GM19455 (cell line): Measurements from ENCODE around the gene TBC1D9.

Experiments used
- ATAC-seq: cut with Tn5 transposase; IDR thresholded peaks from one replicate; pipeline ENCODE4 v1.9.1; 2021; ENCODE audit not compliant: unreplicated experiment

The TBC1D9 gene

DNA sequence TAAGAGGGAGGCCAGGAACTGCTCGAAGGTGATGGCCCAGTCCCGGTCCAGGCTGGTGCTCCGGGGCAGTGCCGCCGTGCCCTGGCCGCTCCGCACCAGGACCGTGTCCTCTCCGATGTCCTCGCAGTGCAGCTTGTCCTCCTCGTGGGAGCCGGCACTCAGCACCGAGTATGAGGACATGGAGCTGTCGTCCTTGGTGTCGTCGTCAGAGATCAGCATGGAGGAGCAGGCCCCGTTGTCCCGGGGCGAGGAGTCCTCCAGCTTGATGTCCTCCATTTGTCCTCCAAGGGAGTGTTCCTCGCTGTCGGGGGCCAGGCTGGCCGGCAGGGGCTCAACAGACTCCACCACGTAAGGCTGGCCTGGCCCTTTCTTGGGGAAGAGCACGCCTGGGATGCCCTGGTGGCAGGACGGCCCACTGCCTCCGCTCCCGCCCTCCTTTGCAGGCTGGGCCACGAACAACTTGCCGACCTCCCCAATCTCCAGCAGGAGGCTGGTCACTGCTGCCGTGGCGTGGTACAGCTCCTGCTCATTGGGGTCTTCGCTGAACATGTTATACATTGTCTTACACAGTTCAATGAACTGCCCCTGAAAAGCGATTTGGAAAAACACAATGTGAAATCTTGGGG is 133.7 kb downstream of the TBC1D9 start:
- no peak for ATAC-seq

DNA sequence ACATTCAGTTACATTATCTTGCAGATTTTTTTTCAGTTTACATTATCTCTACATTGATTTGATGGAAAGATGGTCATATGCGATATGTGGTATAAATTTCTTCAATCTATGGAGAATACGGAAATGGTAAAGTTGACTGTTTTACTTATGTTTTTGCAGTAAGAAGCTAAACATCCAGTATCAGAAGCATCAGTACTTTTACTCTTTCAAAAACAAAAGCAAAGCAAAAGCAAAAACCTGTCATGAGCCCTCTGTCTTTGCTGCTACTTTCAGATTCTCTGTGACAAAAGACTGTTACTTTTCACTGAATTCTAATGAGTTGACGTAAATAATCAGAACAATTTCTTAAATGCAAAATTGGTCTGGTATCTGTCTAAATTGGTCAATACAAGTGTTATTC is 135.0 kb downstream of the TBC1D9 start:
- ATAC-seq = no peak

DNA sequence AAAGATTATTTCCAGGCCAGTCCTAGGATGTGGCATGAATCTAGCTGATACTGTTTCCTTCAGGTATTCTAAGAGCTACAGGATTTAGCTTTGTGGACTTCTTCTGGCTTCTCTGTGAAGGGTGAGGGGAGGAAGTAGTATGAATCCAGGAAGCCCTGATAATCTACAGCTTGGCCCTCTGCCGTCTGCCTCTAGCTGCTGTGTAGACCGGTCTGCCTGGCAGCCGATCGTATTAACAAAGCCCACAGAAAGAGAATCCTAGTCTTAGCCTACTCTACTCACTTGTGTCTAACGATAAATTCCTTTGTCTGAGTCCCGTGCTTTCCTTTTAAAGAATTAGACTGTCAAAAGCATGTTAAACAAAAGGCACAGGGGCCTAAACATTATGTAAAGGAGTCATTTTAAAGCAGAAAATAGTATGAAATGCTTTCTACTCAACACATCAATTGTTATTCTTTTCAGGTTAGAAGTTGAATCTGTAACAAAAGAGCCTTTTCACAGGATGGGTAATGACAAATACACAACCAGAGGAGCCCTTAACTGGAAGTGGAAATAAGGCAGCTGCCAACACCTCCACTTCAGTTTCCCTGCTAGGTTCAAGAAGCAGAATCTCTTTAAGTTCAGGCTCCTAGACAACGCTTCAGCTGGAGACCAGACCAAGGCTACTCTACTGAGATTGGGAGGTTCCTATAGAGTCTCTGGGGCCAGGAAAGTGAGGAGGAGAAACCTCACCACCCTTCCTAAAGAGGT is 138.5 kb downstream of the TBC1D9 start:
- ATAC-seq = no peak

DNA sequence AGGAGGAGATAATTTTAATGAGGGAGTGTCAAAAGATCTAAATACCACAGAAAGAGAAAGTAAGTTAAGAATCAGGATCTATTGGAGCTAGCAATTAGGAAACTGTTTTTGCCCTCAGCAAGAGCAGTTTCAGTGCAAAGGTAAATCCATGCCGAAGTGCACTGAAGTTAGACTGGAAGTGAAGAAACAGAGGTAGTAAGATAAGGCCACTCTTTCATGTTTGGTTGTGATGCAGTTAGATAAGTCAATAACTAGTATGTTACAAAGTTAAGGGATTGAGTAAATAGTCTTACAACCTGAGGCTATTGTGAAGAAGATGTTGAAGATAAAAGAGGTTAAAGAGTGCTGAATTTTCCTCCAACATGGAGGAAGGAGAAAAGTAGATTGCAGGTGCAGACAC is 140.7 kb downstream of the TBC1D9 start:
- ATAC-seq = no peak

DNA sequence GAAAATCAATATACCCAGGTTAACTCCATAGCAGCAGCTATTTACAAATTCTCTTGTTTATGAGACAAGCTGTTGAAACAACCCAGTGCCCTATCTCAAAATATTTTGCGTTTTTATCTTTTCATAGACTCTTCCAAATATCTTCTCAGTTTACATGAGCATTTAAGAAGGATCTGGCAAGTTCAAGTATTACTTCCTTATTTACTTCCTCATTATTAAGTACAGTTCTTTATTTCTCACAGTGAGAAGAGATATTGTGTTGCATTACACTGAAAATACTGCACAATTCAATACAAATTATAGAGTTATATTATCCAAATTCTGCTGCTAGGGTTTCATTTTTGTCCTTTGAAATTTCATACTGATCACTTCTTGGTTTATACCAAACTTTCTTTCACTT is 143.8 kb downstream of the TBC1D9 start:
- ATAC-seq = no peak

DNA sequence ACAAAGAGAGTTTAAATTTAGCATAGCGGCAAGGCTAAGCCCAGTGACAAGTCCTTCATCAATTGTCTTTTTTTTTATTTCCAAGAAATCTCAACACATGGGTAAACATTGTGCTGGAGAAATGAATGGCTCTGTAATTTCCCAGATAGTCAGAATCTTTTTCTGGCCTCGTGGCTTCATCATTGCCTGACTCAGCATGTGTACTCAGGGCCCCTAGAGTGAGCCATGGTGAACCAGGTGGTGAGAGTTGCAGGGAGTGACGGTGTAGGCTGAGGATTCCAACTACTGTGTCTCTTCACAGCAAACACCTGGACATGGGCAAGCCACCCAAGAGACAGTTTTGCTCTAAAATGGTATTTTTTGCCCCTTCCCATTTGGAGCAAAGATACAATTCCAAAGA is 144.3 kb downstream of the TBC1D9 start:
- ATAC-seq = no peak

DNA sequence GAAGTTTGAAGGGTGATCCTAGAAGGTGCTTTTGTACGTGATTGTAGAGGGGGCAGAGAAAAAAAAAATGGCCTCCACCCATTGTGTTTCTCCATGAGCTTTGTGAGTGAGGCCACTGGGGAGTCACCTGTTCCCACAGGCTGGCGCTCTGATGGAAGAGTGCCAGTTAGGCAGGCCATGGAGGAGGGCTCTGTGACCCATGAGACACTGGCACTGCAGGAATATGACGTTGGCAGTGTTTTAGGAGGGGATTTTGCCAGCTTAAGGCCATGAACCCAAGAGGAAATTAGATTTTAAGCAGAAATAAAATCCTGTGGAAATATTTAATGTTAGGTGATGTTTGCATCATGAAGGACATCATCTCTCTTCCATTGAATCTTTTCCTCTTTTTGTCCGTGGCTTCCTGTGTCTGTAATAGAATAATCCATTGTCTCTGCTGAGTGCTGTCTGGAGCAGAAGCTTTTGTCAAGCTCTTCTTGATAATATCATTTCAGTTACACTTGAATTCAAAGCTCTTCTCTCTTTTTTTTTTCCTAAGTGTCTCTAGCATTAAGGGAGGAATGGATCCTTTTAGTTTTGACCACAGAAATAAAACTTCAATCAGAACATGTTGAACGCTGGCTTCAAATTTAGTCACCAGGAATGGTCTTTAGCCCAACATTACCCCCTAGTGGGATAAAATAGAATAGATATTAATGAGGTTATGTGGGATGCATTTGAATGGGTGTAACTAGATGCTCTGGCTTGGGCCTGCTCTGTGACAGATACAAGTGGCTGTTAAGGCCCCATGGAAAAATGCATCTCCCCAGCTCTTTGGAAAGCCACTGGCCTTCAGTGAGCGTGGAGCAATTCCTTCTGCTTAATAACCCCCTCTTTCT is 146.4 kb downstream of the TBC1D9 start:
- ATAC-seq = peak; percentile 80

DNA sequence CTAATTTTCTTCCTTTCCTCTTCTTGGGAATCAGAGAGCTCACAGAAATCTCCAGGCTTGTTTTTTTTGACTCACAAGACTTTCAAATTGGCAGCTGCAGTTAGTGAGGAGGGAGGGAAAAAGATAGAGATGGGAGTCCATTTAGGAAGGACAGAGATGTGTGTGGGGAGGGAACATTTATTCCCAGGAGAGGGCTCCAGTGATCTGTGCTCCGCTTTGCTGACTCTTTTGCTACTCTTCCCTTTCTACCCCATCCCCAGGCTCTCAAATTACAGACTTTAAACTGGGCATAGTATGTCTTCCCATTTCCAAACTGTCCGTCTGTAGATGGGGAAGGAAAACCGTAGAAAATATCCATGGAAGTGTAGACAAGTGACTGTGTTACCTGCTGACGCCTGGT is 148.3 kb downstream of the TBC1D9 start:
- ATAC-seq = no peak

DNA sequence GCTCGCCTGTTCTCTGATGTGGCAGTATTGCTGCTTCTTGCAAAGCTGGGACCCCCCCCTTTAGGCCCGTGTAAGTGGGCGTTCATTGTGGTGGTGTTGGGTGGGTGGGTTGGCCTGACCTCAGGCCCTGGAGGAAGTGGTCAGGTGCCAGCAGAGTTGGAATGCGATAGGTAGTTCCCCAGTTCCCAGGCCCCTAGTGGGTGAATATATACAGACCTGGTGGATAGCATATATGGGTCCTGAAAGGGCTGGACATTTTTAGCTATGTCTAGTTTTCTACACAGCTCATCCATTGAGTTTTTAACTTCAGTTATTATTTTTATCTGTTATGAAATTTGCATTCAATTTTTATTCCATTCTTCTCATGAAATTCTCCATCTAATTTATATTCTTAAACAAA is 151.6 kb downstream of the TBC1D9 start:
- ATAC-seq = no peak

DNA sequence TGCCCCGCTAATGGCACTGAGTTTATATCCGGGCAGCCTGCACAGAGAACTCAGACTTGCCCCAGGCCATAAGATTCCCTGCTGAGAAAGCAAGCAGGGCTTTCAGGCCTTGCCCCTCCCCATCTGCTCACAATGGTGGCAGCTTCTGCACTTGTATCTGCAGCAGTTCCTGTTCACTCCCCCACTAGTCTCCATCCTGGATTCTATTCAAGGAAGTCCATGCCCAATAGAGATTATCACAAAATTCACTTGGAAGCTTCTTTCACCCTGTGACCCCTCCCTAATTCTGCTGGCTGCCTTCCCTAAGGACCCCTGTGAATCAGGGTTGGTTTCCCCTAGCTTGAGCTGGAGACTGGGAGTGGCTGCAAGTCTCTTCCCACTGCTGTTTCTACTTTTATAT is 152.9 kb downstream of the TBC1D9 start:
- no peak for ATAC-seq

DNA sequence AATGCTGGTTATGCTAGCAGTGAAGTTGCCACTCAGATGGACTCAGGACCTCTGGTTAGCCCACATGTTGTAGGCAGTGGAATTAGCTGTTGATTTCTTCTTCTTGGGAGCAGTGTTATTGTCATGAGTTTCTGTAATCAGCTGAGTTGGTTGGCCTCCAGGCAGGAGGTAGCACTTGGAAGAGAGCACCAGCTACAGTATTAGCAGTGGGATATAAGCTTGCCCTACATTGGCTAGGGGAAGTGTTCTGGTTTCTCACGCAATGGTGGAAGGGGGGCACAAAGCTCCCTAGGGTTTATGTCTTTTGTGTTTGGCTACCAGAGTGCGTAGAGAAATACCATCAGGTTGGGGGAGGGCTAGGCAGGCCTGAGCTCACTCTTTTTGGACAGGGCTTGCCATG is 153.5 kb downstream of the TBC1D9 start:
- ATAC-seq = no peak

DNA sequence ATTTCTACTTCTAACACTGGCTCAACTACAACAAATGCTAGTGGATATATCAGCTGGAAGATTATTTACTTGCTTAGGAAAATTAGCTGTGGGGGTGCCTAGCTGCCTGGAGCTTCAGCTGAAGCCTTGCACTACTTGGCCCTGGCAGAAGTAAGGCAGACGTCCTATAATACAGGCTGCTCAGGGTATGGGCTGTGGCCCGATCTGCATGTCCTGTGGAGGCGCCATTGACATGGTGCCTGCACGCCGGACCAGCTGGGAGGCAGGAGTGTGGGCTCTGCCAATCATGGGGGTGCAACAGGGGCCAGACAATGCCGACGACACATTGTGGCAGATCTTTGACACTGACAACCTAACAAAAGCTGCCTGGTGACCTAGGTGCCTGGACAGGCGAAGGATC is 155.8 kb downstream of the TBC1D9 start:
- no peak for ATAC-seq

DNA sequence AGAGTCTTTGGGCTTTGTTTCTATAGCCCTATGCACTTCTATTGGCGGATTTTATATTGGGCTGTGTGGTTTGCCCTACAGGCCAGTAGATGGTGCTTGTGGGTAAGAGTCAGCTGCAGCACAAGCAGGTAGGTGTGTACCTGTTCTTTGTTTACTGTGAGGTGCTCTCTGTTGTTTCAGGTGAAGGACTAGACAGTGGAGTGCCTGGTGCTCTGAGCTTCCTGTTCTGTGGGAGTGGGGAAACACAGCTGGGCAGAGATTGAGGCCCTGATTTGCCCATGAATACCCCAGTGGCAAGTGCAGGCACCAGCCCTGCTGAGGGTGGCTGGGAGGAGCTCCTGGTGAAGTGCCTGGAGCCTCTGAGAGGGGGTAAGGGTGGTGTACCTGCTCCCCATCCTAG is 161.1 kb downstream of the TBC1D9 start:
- ATAC-seq = no peak

DNA sequence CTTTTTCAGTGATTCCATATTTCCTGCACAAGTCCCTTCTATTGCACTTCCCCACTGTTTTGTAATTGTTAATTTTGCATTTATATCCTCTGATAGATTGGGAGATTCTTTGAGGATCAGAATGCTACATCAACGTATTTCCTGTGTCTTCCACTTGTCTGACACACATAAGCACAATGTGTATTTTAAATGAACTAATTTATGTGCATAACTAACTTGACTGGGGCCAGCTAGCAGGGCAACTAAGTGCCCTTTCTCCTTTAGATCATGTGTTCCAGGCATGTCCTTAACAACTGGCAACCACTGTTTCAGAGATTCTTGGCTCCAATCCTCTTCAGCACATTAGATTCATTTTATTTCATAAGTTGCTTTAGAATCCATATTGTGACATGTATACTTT is 171.7 kb downstream of the TBC1D9 start:
- ATAC-seq = no peak

DNA sequence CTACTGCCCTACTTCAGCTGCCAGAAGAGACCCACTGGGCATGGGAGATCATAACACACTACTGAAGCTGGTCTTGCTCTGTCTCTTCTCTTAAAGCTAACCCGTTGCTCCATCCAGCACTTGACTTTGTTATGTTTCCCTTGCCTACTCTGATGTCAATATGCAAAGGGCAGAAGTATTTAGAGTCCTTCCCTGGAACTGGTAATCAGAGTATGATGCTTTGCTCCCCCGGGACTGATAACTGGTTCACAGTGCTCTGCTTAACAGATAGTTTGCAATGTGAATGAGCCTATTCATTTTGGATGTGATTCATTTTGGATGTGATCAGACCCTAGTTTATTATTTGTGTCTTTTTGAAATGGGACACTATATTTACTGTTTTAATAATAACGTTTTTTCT is 175.1 kb downstream of the TBC1D9 start:
- no peak for ATAC-seq

DNA sequence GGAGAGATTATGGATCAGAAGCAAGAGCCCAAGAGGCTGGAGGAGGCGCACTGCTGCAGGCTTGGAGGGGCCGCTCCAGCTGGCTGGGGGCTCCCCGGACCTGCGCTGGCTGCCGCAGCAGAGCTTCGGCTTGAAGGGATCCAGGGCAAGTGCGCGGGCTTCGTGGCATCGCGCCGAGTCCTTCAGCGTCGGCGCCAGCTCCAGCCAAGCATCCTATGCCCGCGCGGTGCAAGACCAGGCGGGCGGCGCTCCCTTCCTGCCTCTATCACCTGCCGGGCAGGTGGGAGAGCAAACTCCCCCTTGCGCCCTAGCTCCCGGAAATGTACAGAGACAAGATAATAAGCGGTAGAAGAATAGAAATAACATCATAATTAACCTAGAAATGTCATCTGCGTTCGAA is 176.9 kb downstream of the TBC1D9 start:
- no peak for ATAC-seq

DNA sequence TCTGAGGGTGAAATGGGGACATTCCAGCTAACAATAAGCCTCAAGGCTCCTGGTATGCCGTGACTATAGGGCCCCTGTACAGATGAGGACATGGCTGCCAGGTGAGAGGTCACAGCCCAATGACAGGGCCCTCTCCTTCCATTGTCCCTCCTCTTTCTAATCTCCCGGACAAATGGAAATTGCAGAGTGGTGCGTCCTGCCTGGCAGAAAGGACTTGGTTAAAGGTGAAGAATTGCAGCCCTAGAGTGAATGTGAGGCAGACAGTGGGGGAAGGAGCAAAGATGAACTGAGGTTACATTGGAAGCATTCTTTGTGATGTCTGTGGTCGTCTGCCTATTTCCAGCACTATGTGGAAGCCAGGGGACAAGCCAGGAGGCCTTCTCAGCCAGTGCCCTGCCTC is 180.7 kb downstream of the TBC1D9 start:
- ATAC-seq = no peak

DNA sequence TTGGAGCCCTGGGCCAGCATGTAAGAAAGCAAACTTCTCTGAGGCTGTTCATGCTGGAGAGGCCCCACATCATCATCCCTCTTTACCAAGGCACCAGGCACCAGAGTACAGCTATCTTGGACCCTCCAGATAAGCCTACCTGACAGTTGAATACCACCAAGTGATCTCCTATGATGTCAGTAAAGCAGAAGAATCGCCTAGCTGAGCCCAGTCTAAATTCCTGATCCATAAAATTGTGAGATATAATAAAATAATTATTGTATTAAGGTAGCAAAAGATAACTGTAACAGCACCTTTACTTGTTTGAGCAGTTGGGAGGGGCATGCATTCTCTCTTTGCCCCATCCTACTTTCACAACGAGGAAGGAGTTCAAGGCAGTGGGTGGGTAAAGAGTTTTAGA is 184.6 kb downstream of the TBC1D9 start:
- ATAC-seq = no peak
